Peyer's patch (tissue), 4 donors: ENCODE results near the gene BCAS3. TPM values are rescaled to one million over a fixed set of nuclear protein-coding genes. Genes with fewer than 3 reads are reported as not detected.
A peak's percentile ranks its signal among the peaks of the same experiment; 100 is the strongest.

Experiments used
- DNase-seq, 3 donors: peaks; one replicate each; pipeline ENCODE4 v3.0.0-alpha.2; 2017 to 2019
- H3K27ac ChIP-seq, 4 donors: fragments of 200-600 bp; sonication (generic); one replicate each; pipeline ENCODE4 v1.5.1; 2016 to 2019
- H3K27me3 ChIP-seq, 2 donors: fragments of 200-600 bp; sonication (generic); one replicate each; pipeline ENCODE4 v1.5.1; 2019
- H3K36me3 ChIP-seq, 3 donors: fragments of 200-600 bp; sonication (generic); one replicate each; pipeline ENCODE4 v1.5.1; 2016 to 2019
- H3K4me1 ChIP-seq, 4 donors: fragments of 200-600 bp; sonication (generic); one replicate each; pipeline ENCODE4 v1.5.1; 2016 to 2019
- H3K4me3 ChIP-seq, 4 donors: fragments of 200-600 bp; sonication (generic); 1 replicate in 3 of 4; 2 replicates in 1 of 4; pipeline ENCODE4 v1.5.1; 2016 to 2019; ENCODE audit warnings: mild to moderate bottlenecking in 1 of 4
- H3K9me3 ChIP-seq, 4 donors: fragments of 200-600 bp; sonication (generic); one replicate each; pipeline ENCODE4 v1.5.1; 2016 to 2019; ENCODE audit warnings: mild to moderate bottlenecking in 1 of 4
- POLR2A ChIP-seq, 2 donors: fragments of 450-650 bp; IDR thresholded peaks; one replicate each; pipeline ENCODE4 v1.5.1; 2017; ENCODE audit warnings: antibody characterized with exemption in 2 of 2, mild to moderate bottlenecking in 2 of 2, moderate library complexity in 2 of 2
- total RNA-seq, 4 donors: library from RNA; depleted of rRNA; stranded (reverse); fragments of >200 nt; gene quantifications; one replicate each; pipeline ENCODE4 v1.1.0, GENCODE V29; 2016
- TF ChIP-seq, protein P1 (sequence below), 6 experiments: fragments of 450-650 bp in 4 of 6; fragments of 200-600 bp in 2 of 6; sonication (generic) in 1 of 6; IDR thresholded peaks; one replicate each; pipeline ENCODE4 v1.5.1; 2017 to 2019; ENCODE audit warnings: antibody characterized with exemption in 6 of 6, mild to moderate bottlenecking in 3 of 6, moderate library complexity in 1 of 6

The BCAS3 gene
- total RNA-seq, 4 donors from 2014 or later: 25.7 to 109 (median 57.1) TPM

GRCh38 chr17:61196302-61196704 is 518.7 kb downstream of the BCAS3 start:
- Histone ChIP-seq H3K4me1 (no peaks in the 10 kb centered on the region), H3K36me3 (no peaks in the 10 kb centered on the region), H3K27ac (peak overlapping the region in 1 of 4 donors; percentile 41), H3K27me3 (no peaks in the 10 kb centered on the region), H3K4me3 (no peak overlapping the region), H3K9me3 (no peaks in the 10 kb centered on the region)
- no peak for TF ChIP-seq POLR2A (IDR thresholded peaks at IDR 0.05)
- TF ChIP-seq, protein P1, sequence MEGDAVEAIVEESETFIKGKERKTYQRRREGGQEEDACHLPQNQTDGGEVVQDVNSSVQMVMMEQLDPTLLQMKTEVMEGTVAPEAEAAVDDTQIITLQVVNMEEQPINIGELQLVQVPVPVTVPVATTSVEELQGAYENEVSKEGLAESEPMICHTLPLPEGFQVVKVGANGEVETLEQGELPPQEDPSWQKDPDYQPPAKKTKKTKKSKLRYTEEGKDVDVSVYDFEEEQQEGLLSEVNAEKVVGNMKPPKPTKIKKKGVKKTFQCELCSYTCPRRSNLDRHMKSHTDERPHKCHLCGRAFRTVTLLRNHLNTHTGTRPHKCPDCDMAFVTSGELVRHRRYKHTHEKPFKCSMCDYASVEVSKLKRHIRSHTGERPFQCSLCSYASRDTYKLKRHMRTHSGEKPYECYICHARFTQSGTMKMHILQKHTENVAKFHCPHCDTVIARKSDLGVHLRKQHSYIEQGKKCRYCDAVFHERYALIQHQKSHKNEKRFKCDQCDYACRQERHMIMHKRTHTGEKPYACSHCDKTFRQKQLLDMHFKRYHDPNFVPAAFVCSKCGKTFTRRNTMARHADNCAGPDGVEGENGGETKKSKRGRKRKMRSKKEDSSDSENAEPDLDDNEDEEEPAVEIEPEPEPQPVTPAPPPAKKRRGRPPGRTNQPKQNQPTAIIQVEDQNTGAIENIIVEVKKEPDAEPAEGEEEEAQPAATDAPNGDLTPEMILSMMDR (IDR thresholded peaks at IDR 0.05): no peak
- DNase-seq: no peak

GRCh38 chr17:61196799-61197198 is 519.1 kb downstream of the BCAS3 start:
- H3K36me3 ChIP-seq: no peaks in the 10 kb centered on the region
- H3K4me3 ChIP-seq: no peak overlapping the region
- H3K9me3 ChIP-seq: no peaks in the 10 kb centered on the region
- DNase-seq: no peak
- H3K27me3 ChIP-seq: no peaks in the 10 kb centered on the region
- H3K27ac ChIP-seq: peak overlapping the region in 1 of 4 donors; percentile 41
- no peaks in the 10 kb centered on the region for H3K4me1 ChIP-seq
- no peak for TF ChIP-seq POLR2A (IDR thresholded peaks at IDR 0.05)
- TF ChIP-seq, protein P1 (IDR thresholded peaks at IDR 0.05): no peak

- H3K4me3 ChIP-seq: no peak overlapping the region
- no peaks in the 10 kb centered on the region for H3K27me3 ChIP-seq
- H3K36me3 ChIP-seq: no peaks in the 10 kb centered on the region
- TF ChIP-seq, protein P1 (IDR thresholded peaks at IDR 0.05): no peak
- TF ChIP-seq POLR2A (IDR thresholded peaks at IDR 0.05): no peak
- DNase-seq: no peak
- H3K9me3 ChIP-seq: no peaks in the 10 kb centered on the region
- H3K4me1 ChIP-seq: no peaks in the 10 kb centered on the region
- H3K27ac ChIP-seq: no peak overlapping the region
These were observed 522.0 kb downstream of the BCAS3 start for GRCh38 chr17:61199431-61200338.

DNA sequence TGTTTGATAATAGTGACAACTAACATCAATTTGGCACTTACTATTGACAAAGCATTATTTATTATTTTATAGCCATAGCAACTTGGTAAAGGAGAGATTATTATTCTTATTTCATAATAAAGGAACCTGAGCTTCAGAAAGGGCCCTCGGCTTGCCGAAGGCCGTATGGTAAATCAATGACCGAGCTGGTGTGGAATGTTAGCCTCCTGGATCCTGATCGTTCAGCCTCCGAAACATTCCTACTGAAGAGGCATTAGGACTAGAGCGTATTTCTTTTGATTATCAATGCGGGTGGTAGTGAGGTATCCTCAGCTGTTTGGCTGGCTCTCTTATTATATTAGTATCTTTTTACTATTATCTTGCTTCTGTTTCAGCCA is 522.7 kb downstream of the BCAS3 start:
- Histone ChIP-seq H3K9me3 (no peaks in the 10 kb centered on the region), H3K36me3 (no peaks in the 10 kb centered on the region), H3K4me1 (no peaks in the 10 kb centered on the region), H3K27ac (no peak overlapping the region), H3K27me3 (no peaks in the 10 kb centered on the region), H3K4me3 (no peak overlapping the region)
- TF ChIP-seq POLR2A (IDR thresholded peaks at IDR 0.05): no peak
- no peak for DNase-seq

GRCh38 chr17:61201211-61201610 is 523.6 kb downstream of the BCAS3 start:
- Histone ChIP-seq H3K27me3 (no peaks in the 10 kb centered on the region), H3K36me3 (no peaks in the 10 kb centered on the region), H3K9me3 (no peaks in the 10 kb centered on the region), H3K4me3 (no peak overlapping the region), H3K27ac (peak overlapping the region in 2 of 4 donors; percentile 53 to 57), H3K4me1 (no peaks in the 10 kb centered on the region)
- TF ChIP-seq, protein P1 (IDR thresholded peaks at IDR 0.05): no peak
- no peak for TF ChIP-seq POLR2A (IDR thresholded peaks at IDR 0.05)
- no peak for DNase-seq

DNA sequence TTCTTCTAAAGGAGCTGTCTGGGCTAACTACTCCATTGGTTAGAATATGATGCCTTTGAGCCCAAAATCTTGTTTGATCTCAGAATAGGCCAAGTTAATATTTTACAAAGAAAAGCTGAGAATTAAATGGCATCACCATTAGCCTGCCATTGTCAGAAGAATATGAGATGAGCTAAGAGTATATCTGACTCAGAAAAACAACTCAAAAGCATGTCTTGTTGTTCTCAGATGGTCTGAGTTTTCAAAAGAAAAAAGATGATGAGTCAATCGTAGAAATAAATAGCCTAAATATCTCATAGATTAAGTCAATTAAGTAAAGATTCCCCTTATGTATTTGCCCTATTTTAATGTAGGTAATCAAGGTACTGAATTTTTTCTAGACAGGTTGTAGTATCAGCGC is 524.9 kb downstream of the BCAS3 start:
- no peaks in the 10 kb centered on the region for H3K27me3 ChIP-seq
- no peak for DNase-seq
- H3K4me1 ChIP-seq: no peaks in the 10 kb centered on the region
- no peaks in the 10 kb centered on the region for H3K9me3 ChIP-seq
- no peaks in the 10 kb centered on the region for H3K36me3 ChIP-seq
- H3K27ac ChIP-seq: peak overlapping the region in 1 of 4 donors; percentile 73
- no peak overlapping the region for H3K4me3 ChIP-seq
- TF ChIP-seq, protein P1 (IDR thresholded peaks at IDR 0.05): no peak
- TF ChIP-seq POLR2A (IDR thresholded peaks at IDR 0.05): no peak
